HCT116 (cell line): ENCODE measurements around the gene STARD5. TPM values are rescaled to one million over a fixed set of nuclear protein-coding genes. Genes with fewer than 3 reads are reported as not detected.

ENCODE experiments used
- ATAC-seq: fragments of 200-7000 bp; cut with Tn5 transposase; 2 replicates; pipeline ENCODE4 v1.9.1; 2020; ENCODE audit warnings: mild to moderate bottlenecking, moderate library complexity
- BruUV-seq: library from RNA; stranded (reverse); fragments of 400-500 nt; replicated peaks from 2 replicates; lab custom pipeline; 2021; lab: Mats Ljungman, UMichigan
- CTCF ChIA-PET: fragments of 300-600 bp; sonication (Branson Sonifier 250); formaldehyde crosslinking; loops from one replicate; lab custom pipeline; 2021; ENCODE audit warnings: antibody characterized with exemption; lab: Charles Lee
- POLR2A ChIA-PET: fragments of 300-600, 350-600 bp; sonication (Branson Sonifier 250); formaldehyde crosslinking; loops from one replicate; lab custom pipeline; 2021; ENCODE audit warnings: antibody characterized with exemption; lab: Charles Lee
- RAD21 ChIA-PET, 2 experiments: fragments of 300-600 bp; sonication (Branson Sonifier 250); formaldehyde crosslinking; loops; one replicate each; lab custom pipeline; 2023; ENCODE audit warnings: low total read pairs in 2 of 2; ENCODE audit not compliant: uncharacterized antibody in 2 of 2, unreplicated experiment in 2 of 2, low non-redundant PET in 1 of 2; lab: Charles Lee
- DNase-seq: peaks from one replicate; pipeline ENCODE4 v3.0.0-alpha.2; 2010; ENCODE audit warnings: low read depth, low spot score
- H2AFZ ChIP-seq: fragments of 200-600 bp; shearing (Covaris generic), sonication (generic); 2 replicates; pipeline ENCODE4 v1.6.1; 2017; ENCODE audit warnings: low read depth, mixed run types, mixed read lengths, antibody characterized with exemption, low read length; ENCODE audit not compliant: poor library complexity, severe bottlenecking
- H3K27ac ChIP-seq: 2 replicates; pipeline ENCODE4 v1.5.1; 2012; ENCODE audit warnings: low read depth, low read length
- H3K27me3 ChIP-seq: fragments of 200-600 bp; sonication (generic); 2 replicates; pipeline ENCODE4 v1.6.1; 2016; ENCODE audit warnings: mixed run types, low read length, mixed read lengths; ENCODE audit not compliant: insufficient read depth
- H3K36me3 ChIP-seq, 2 experiments: fragments of 200-500 bp in 1 of 2; fragments of 200-600 bp in 1 of 2; sonication (Bioruptor generic) in 1 of 2; sonication (generic) in 1 of 2; 2 replicates each; pipeline versions ENCODE4 v1.5.1 to v1.6.1; 2014 to 2016; ENCODE audit warnings: low read length in 2 of 2, inconsistent platforms in 1 of 2, mixed read lengths in 1 of 2, mixed run types in 1 of 2; ENCODE audit not compliant: insufficient read depth in 2 of 2, control insufficient read depth in 1 of 2
- H3K4me1 ChIP-seq, 2 experiments: fragments of 200-600 bp in 1 of 2; sonication (generic) in 1 of 2; 2 replicates each; pipeline versions ENCODE4 v1.5.1 to v1.6.1; 2012 to 2017; ENCODE audit warnings: low read length in 2 of 2, inconsistent platforms in 1 of 2, mild to moderate bottlenecking in 1 of 2, mixed read lengths in 1 of 2, mixed run types in 1 of 2, moderate library complexity in 1 of 2; ENCODE audit not compliant: insufficient read depth in 2 of 2, control insufficient read depth in 1 of 2
- H3K4me2 ChIP-seq: fragments of 200-600 bp; sonication (generic); 2 replicates; pipeline ENCODE4 v1.6.1; 2017; ENCODE audit warnings: mixed run types, low read length, mixed read lengths
- H3K4me3 ChIP-seq, 2 experiments: fragments of 200-600 bp in 1 of 2; sonication (generic) in 1 of 2; replicated peaks in 1 of 2; 2 replicates each; pipeline ENCODE4 v1.5.1; 2011 to 2016; ENCODE audit warnings: low read length in 2 of 2, control low read depth in 1 of 2, low read depth in 1 of 2, mild to moderate bottlenecking in 1 of 2, mixed read lengths in 1 of 2, mixed run types in 1 of 2
- H3K79me2 ChIP-seq: fragments of 200-600 bp; sonication (generic); 2 replicates; pipeline ENCODE4 v1.6.1; 2017; ENCODE audit warnings: mild to moderate bottlenecking, mixed run types, low read length, moderate library complexity, mixed read lengths; ENCODE audit not compliant: insufficient read depth
- H3K9ac ChIP-seq: fragments of 200-600 bp; sonication (generic); 2 replicates; pipeline ENCODE4 v1.6.1; 2016; ENCODE audit warnings: low read length, mixed read lengths
- H3K9me2 ChIP-seq: fragments of 200-600 bp; sonication (generic), shearing (Covaris generic); 2 replicates; pipeline ENCODE4 v1.6.1; 2017; ENCODE audit warnings: mixed run types, mild to moderate bottlenecking, moderate library complexity; ENCODE audit not compliant: insufficient read depth
- H3K9me3 ChIP-seq, 2 experiments: fragments of 200-500 bp in 1 of 2; fragments of 200-600 bp in 1 of 2; sonication (Bioruptor generic) in 1 of 2; sonication (generic) in 1 of 2; 2 replicates each; pipeline ENCODE4 v1.6.1; 2014 to 2017; ENCODE audit warnings: low read length in 2 of 2, mixed read lengths in 2 of 2, inconsistent platforms in 1 of 2, low read depth in 1 of 2, mild to moderate bottlenecking in 1 of 2, mixed run types in 1 of 2, moderate library complexity in 1 of 2; ENCODE audit not compliant: control insufficient read depth in 1 of 2, insufficient read depth in 1 of 2
- H4K20me1 ChIP-seq: fragments of 200-600 bp; sonication (generic), shearing (Covaris generic); 2 replicates; pipeline ENCODE4 v1.6.1; 2017; ENCODE audit warnings: mixed run types, mild to moderate bottlenecking, moderate library complexity; ENCODE audit not compliant: insufficient read depth
- CBX3 ChIP-seq: IDR thresholded peaks from 2 replicates; pipeline ENCODE4 v1.6.1; 2012; ENCODE audit warnings: low read depth
- CEBPB ChIP-seq: IDR thresholded peaks from 2 replicates; pipeline ENCODE4 v1.6.1; 2012; ENCODE audit warnings: low read depth
- EGR1 ChIP-seq: IDR thresholded peaks from 2 replicates; pipeline ENCODE4 v1.6.1; 2012; ENCODE audit warnings: low read depth
- ELF1 ChIP-seq: IDR thresholded peaks from 2 replicates; pipeline ENCODE4 v1.6.1; 2012; ENCODE audit warnings: low read depth, borderline replicate concordance
- EZH2phosphoT487 ChIP-seq: fragments of 200-600 bp; IDR thresholded peaks from 2 replicates; pipeline ENCODE4 v1.6.1; 2018; ENCODE audit warnings: antibody characterized with exemption, borderline replicate concordance
- JUND ChIP-seq: IDR thresholded peaks from 2 replicates; pipeline ENCODE4 v1.6.1; 2012
- POLR2AphosphoS5 ChIP-seq: IDR thresholded peaks from 2 replicates; pipeline ENCODE4 v1.6.1; 2011; ENCODE audit warnings: mild to moderate bottlenecking, low read depth, low read length, moderate library complexity
- RAD21 ChIP-seq: IDR thresholded peaks from 2 replicates; pipeline ENCODE4 v1.6.1; 2012; ENCODE audit warnings: low read depth, mild to moderate bottlenecking
- SIN3A ChIP-seq: IDR thresholded peaks from 2 replicates; pipeline ENCODE4 v1.6.1; 2012; ENCODE audit warnings: low read depth
- SP1 ChIP-seq: IDR thresholded peaks from 2 replicates; pipeline ENCODE4 v1.6.1; 2012; ENCODE audit warnings: low read depth
- TCF7L2 ChIP-seq: IDR thresholded peaks from 2 replicates; pipeline ENCODE4 v1.7.0; 2011; ENCODE audit warnings: borderline replicate concordance, inconsistent platforms; ENCODE audit not compliant: insufficient read depth, insufficient read length; ENCODE audit errors: extremely low read depth
- ZFX ChIP-seq: fragments of 450-650 bp; IDR thresholded peaks from 2 replicates; pipeline ENCODE4 v1.6.1; 2017
- ZNF274 ChIP-seq: fragments of 200-500 bp; sonication (Bioruptor generic); IDR thresholded peaks from 2 replicates; pipeline ENCODE4 v1.6.1; 2014; ENCODE audit warnings: mild to moderate bottlenecking, low read depth, low read length, inconsistent platforms
- intact Hi-C: fragments of 100-400 bp; cut with micrococcal nuclease; formaldehyde crosslinking; loops from 2 replicates; pipeline ENCODE4 v1.10.0; 2022
- total RNA-seq: library from RNA; stranded (reverse); gene quantifications from one replicate; pipeline ENCODE4 v1.2.1, GENCODE V29; 2021; ENCODE audit not compliant: unreplicated experiment
- TF ChIP-seq, protein P1 (sequence below): IDR thresholded peaks from 2 replicates; pipeline ENCODE4 v1.6.1; 2012
- TF ChIP-seq, protein P2 (sequence below): IDR thresholded peaks from 2 replicates; pipeline ENCODE4 v1.6.1; 2012

The STARD5 gene
- total RNA-seq, 1 experiment from 2014 or later: 4.0 TPM

DNA sequence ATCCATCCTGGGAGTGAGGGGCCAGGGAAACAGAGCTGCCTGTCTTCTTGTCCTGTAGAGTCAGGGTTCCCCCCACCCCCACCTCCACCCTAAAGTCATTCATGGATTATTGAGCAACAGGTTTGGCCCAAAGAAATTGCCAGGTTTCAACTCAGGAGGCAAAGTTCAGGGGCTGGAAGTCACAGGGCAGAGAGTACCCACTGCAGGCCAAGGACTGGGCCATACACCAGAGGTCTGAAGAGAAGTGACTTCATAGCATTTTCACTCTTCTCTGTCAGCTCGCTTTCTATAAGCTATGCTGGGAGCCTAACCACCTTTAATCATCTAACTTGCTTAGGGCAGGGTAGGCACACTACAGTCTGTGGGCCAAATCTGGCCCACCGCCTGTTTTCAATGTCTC, 50.1 kb downstream of the STARD5 start:
- Histone ChIP-seq H2AFZ (no peak overlapping the region), H3K4me1 (peaks cover 2 to 8% of the 10 kb centered on the region in 2 experiments; a peak in 2 of 4 replicates), H3K27ac (no peak overlapping the region), H3K9ac (no peak overlapping the region), H3K79me2 (no peaks in the 10 kb centered on the region), H3K9me2 (no peaks in the 10 kb centered on the region), H3K4me2 (no peak overlapping the region), H3K36me3 (no peaks in the 10 kb centered on the region), H4K20me1 (no peaks in the 10 kb centered on the region), H3K27me3 (no peaks in the 10 kb centered on the region), H3K4me3 (no peak overlapping the region), H3K9me3 (no peaks in the 10 kb centered on the region)
- DNase-seq (no peak), ATAC-seq (no peak)
- ChIA-PET RAD21 (interaction anchor here in 1 of 2 experiments (1.6 kb wide), 1 partner anchor 8 kb away, joined by 6 read pairs; no protein-coding TSS in a partner anchor), CTCF (interaction anchor here (1.0 to 2.5 kb wide), 8 partner anchors 8 to 168 kb away, joined by 3 to 67 read pairs (median 6); no protein-coding TSS in a partner anchor), POLR2A (interaction anchor here (0.7 kb wide), 1 partner anchor 167 kb away, joined by 3 read pairs; no protein-coding TSS in a partner anchor)
- TF ChIP-seq POLR2AphosphoS5 (no peak), ELF1 (no peak), EZH2phosphoT487 (no peak), JUND (no peak), SIN3A (no peak), EGR1 (no peak), CEBPB (no peak), TCF7L2 (no peak), ZFX (no peak), RAD21 (no peak), CBX3 (no peak), SP1 (no peak), ZNF274 (no peak)
- TF ChIP-seq, protein P1, sequence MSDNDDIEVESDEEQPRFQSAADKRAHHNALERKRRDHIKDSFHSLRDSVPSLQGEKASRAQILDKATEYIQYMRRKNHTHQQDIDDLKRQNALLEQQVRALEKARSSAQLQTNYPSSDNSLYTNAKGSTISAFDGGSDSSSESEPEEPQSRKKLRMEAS: no peak
- TF ChIP-seq, protein P2, sequence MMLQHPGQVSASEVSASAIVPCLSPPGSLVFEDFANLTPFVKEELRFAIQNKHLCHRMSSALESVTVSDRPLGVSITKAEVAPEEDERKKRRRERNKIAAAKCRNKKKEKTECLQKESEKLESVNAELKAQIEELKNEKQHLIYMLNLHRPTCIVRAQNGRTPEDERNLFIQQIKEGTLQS: no peak
- BruUV-seq: no TSS peak
- intact Hi-C loops: no loop called here
